ENCODE measurements around the gene POU2AF1. TPM values are rescaled to one million over a fixed set of nuclear protein-coding genes. Genes with fewer than 3 reads are reported as not detected.

Gene POU2AF1
- total RNA-seq, 4 donors from 2014 or later: 0.87 TPM; not detected in 3

DNA sequence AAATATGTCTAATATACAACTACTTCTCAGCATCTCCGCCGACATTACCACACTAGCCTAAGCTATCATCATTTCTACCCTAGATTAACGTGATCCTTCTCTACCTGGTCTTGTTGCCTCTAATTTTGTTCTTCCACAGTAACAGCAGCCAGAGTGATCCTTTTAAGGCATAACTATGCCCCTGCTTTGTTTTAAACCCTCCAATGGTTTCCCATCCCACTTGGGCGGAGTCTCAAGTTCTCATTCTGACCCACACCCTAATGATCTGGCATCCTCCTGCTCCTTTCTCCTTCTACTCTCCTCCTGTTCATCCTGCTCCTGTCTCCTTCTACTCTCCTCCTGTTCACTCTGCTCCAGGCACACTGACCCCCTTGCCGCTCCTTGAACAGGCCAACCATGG is 31.9 kb upstream of the POU2AF1 start:
- WGBS, 2 donors: 90 to 96% methylated on average over 5 of the region's 5 CpGs
- no peaks in the 10 kb centered on the region for H3K9me3 ChIP-seq

DNA sequence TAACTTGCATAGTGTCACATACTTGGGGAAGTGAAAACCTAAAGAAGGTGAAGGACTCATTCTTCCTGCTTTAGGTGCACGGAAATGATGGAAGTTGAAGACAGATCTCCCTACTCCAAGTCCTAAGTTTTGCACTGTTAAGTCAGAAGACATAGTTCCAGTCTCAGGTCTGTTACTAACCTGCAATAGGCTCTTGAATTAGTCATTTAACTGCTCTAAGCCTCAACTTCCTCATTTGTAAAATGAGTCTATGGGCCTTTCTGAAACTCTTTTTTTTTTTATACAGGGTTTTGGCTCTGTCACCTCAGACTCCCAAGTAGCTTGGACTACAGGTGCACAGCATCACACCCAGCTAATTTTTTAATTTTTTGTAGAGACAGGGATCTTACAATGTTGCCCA is 30.8 kb upstream of the POU2AF1 start:
- H3K27ac ChIP-seq: no peak overlapping the region
- no peaks in the 10 kb centered on the region for H3K36me3 ChIP-seq
- H3K4me1 ChIP-seq: peaks cover 0 to 5% (median 0%) of the 10 kb centered on the region in 4 donors
- DNase-seq (ENCODE audit: low spot score in 2 of 2): no peak
- TF ChIP-seq, protein P1, sequence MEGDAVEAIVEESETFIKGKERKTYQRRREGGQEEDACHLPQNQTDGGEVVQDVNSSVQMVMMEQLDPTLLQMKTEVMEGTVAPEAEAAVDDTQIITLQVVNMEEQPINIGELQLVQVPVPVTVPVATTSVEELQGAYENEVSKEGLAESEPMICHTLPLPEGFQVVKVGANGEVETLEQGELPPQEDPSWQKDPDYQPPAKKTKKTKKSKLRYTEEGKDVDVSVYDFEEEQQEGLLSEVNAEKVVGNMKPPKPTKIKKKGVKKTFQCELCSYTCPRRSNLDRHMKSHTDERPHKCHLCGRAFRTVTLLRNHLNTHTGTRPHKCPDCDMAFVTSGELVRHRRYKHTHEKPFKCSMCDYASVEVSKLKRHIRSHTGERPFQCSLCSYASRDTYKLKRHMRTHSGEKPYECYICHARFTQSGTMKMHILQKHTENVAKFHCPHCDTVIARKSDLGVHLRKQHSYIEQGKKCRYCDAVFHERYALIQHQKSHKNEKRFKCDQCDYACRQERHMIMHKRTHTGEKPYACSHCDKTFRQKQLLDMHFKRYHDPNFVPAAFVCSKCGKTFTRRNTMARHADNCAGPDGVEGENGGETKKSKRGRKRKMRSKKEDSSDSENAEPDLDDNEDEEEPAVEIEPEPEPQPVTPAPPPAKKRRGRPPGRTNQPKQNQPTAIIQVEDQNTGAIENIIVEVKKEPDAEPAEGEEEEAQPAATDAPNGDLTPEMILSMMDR (IDR thresholded peaks at IDR 0.05): no peak
- TF ChIP-seq POLR2A (IDR thresholded peaks at IDR 0.05) (no peak), EP300 (IDR thresholded peaks at IDR 0.05) (no peak)
- H3K4me3 ChIP-seq: no peak overlapping the region
- H3K27me3 ChIP-seq: no peaks in the 10 kb centered on the region
- 87 to 90% methylated on average over 1 of the region's 1 CpG for WGBS, 2 donors
- no peaks in the 10 kb centered on the region for H3K9me3 ChIP-seq

More for the DNA sequence above, 31.9 kb upstream of the POU2AF1 start:
- Histone ChIP-seq H3K27ac (no peak overlapping the region), H3K4me1 (peaks cover 0 to 5% (median 0%) of the 10 kb centered on the region in 4 donors), H3K36me3 (no peaks in the 10 kb centered on the region), H3K27me3 (no peaks in the 10 kb centered on the region), H3K4me3 (no peak overlapping the region)
- TF ChIP-seq, protein P1 (IDR thresholded peaks at IDR 0.05): no peak
- no peak for TF ChIP-seq POLR2A (IDR thresholded peaks at IDR 0.05)
- TF ChIP-seq EP300 (IDR thresholded peaks at IDR 0.05): no peak
- no peak for DNase-seq (ENCODE audit: low spot score in 2 of 2)

DNA sequence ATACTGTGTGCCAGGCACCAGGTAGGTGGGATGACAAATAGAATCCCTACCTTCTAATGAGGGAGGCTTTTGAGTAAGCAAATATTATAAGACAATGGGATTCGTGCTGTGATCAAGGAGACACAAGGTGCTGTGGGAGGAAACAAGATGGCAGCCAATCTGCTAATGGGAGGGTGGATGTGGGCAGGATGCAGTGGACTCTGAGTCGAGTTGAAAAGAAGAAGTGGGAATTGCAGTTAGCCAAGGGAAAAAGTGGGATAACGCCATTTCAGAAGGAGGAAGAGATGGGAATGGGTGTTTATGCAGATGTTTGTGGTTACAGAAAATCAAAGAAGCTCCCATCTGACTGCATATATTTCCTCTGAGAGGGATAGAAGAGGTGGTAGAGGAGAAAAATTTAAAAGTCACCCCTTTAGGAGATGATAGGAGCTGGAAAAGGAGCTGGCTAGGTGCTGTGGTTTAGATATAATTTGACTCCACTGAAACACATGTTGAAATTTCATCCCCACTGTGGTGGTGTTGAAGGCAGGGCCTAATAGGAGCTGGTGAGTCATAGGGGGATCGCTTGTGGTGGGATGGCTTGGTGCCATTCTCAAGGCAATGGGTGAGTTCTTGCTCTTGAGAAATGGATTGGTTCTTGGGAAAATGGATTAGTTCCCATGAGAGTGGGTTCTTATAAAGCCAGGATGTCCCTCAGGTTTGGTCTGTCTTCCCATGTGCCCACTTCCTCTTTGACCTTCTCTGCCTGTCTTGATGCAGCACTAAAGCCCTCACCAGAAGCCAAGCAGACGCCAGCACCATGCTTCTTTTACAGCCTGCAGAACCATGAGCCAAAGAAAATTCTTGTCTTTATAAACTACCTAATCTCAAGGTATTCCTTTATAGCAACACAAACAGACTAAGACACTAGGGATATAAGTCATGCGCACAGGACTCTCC is 30.0 kb upstream of the POU2AF1 start:
- Histone ChIP-seq H3K36me3 (no peaks in the 10 kb centered on the region), H3K4me1 (no peaks in the 10 kb centered on the region), H3K27me3 (no peaks in the 10 kb centered on the region), H3K27ac (no peak overlapping the region), H3K4me3 (no peak overlapping the region), H3K9me3 (no peaks in the 10 kb centered on the region)
- TF ChIP-seq EP300 (IDR thresholded peaks at IDR 0.05) (no peak), POLR2A (IDR thresholded peaks at IDR 0.05) (no peak)
- TF ChIP-seq, protein P1 (IDR thresholded peaks at IDR 0.05): no peak
- WGBS, 2 donors: 73 to 74% methylated on average over 6 of the region's 6 CpGs
- DNase-seq (ENCODE audit: low spot score in 2 of 2): no peak

DNA sequence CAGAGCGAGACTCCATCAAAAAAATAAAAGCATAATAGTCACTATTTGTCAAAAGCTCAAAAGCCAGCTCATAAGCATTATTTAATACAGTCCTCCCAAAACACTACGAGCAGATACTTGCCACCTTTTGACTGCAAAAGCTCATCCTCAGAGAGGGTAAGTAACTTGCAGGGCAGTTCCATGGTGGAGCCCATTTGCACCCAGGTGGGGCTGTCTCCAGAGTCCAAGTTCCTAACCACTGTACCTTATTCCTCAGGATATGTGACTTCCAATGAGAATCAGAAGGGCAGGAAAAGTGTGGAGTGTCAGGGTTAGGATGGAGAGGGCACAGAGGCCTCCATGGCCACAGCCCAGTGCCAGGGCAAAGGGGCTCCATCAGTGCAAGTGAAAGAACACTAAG is 28.6 kb upstream of the POU2AF1 start:
- Histone ChIP-seq H3K4me3 (no peak overlapping the region), H3K9me3 (no peaks in the 10 kb centered on the region), H3K4me1 (no peaks in the 10 kb centered on the region), H3K27me3 (no peaks in the 10 kb centered on the region), H3K27ac (no peak overlapping the region), H3K36me3 (no peaks in the 10 kb centered on the region)
- TF ChIP-seq, protein P1 (IDR thresholded peaks at IDR 0.05): no peak
- TF ChIP-seq EP300 (IDR thresholded peaks at IDR 0.05) (no peak), POLR2A (IDR thresholded peaks at IDR 0.05) (no peak)
- DNase-seq (ENCODE audit: low spot score in 2 of 2): no peak
- 89% methylated on average over 2 of the region's 2 CpGs for WGBS, 2 donors

DNA sequence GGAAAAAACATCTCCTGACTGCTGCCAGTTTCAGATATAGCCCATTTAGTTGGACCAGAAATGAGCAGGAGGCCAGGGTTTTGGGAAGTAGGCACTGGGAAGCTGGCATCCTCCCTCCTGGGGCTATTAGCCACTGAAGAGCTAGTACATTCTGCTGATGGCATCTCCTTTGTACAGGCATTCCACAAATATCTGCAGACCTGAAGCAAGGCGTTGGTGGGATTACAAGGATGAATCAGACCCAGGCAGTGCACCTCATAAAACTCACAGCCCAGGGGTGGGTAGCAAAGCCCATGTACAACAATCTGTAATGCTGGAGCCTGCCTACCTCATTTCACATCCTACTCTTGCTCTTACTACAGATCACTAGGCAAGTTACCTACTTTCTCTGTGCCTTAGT is 27.5 kb upstream of the POU2AF1 start:
- no peak for DNase-seq (ENCODE audit: low spot score in 2 of 2)
- Histone ChIP-seq H3K9me3 (no peaks in the 10 kb centered on the region), H3K4me1 (no peaks in the 10 kb centered on the region), H3K27ac (no peak overlapping the region), H3K27me3 (no peaks in the 10 kb centered on the region), H3K4me3 (no peak overlapping the region), H3K36me3 (no peaks in the 10 kb centered on the region)
- no peak for TF ChIP-seq EP300 (IDR thresholded peaks at IDR 0.05)
- TF ChIP-seq, protein P1 (IDR thresholded peaks at IDR 0.05): no peak
- 59 to 60% methylated on average over 1 of the region's 1 CpG for WGBS, 2 donors

Measured in tibial nerve (tissue), 4 donors.